HG03196 (cell line): ENCODE data around the gene ZBTB7B.
"Not testable (repeated sequence)": the region's sequence is repeated elsewhere in the genome, so short reads cannot be mapped to it uniquely, and the experiment has no call there.

Source experiments
- ATAC-seq: cut with Tn5 transposase; IDR thresholded peaks from one replicate; pipeline ENCODE4 v1.9.1; 2021; ENCODE audit not compliant: unreplicated experiment

ZBTB7B gene

GRCh38 chr1:154967331-154967950, 35.2 kb upstream of the ZBTB7B start:
- no peak for ATAC-seq

DNA sequence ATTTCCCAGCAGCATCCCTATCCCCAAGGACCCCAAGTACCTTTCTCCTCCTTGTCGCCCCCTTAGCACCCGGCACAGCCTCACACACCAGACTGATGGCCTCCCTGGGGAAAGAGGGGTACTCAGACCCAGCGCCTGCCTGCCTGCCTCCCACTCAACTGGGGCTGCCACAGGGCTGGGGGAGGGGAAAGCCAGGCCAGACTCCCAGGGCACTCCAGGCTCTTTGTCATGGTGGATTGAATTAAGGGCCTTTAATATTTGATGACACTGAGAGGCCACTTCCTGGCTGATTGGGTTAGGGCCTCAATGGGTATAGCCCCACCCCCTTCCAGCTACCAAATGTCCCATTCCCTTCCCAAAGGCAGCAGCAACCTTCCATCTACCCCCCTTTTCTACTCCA, 33.9 kb upstream of the ZBTB7B start:
- no peak for ATAC-seq

DNA sequence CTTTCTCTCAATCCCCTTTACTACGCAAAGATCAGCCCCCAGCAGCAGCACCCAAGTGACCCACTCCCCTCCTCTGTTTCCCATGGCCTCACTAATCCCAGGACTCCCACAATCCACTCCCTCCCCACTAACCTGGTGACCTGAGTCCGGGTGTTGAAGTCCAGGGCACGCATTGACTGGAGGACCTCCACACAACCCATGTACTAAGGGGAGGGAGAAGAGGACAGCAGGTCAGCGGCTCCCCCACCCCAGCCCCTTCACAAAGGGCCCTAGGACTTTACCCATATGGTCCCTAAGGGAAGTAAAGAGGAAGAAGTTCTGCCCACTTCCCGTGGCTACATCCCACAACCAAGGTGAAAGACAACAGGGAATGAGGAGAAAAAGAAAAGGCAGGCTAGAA, 33.4 kb upstream of the ZBTB7B start:
- ATAC-seq, result no peak

GRCh38 chr1:154969860-154970452, 32.6 kb upstream of the ZBTB7B start:
- no peak for ATAC-seq

DNA sequence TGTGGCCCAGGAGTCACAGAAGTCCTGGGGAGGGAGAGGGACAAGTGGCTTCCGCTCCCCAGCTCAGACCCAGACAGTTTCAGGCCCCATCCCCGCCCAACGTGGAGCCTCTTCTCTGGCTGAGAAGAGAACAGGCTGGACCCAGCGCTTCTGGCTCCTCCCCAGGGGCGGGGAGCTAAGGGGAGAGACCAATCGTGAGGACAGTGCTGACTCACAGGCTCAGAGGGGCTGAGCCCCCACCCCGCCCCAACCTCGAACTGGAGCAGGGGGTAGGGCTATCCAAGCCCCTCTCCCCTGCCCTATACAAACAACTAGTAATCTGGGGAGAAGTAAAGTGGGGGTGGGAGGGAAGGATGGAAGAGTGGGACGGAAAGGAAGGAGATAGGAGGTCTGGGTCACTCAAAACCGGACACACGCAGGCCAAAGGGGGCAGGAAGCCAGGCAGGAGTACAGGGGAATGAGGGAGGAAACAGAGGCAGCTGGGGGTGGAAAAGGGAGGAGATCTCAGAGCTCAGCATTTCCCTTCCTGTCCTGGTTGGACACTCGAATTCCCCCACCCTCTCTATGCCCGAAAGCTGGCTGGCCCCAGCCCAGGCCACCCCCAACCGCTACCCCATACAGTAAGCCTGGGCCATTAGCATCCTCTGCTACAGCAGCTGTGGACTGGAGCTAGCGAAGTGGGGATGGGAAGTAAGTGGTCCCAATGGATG, 31.8 kb upstream of the ZBTB7B start, which contains the start of gene SHC1:
SHC1 (minus strand) TSS at position 117 of the 710 bp plus-strand sequence. CDS start 221 bp downstream, outside the sequence.
- ATAC-seq, result no peak

- ATAC-seq, result no peak
Measured at GRCh38 chr1:154971341-154971998, 31.1 kb upstream of the ZBTB7B start.

DNA sequence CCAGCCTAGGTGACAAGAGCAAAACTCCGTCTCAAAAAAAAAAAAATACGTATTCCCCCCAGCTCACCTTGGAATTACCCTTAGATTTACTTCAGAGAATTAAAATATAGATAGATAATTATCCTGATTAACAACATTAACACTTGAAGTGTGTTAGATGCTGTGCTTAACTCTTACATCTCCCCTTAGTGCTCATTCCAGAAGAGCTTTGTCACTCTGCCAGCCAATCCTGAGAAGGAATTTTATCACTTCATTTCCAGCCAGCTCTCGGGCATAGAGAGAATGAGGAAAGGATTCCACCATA, 30.4 kb upstream of the ZBTB7B start:
- ATAC-seq, result no peak

DNA sequence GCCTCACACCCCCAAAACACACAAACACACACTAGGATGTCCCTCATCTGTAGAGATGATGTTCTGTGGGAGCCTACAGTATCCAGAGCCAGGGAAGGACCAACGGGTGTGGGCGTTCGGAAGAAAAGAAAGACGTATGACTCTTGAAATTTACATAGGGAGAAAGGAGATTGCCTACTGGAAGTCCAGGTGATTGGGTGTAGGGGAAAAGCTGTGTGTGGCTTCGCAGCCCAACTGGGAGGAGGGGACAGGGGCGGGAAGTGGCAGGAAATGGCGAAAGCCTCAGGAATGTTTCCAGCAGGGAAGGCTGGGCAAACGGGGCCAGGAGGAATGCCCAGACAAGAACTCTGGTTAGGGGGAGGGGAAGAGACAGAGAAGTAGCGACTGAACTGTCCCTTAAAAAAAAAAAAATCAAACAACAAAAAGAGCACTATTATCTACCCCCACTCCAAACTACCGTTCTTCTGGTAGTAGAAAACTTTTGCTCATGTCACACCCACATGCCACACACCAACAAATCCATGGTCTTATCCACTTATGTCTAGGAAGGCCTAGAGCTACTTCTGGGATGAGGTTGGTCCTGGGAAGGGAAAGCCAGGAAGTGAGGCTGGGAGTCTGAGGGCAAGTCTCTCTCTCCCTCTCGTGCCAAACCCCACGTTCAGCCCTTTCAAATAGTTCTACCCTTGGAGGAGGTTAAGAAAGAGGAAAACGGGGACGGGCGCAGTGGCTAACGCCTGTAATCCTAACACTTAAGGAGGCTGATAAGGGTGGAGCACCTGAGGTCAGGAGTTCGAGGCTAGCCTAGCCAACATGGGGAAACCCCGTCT, 29.9 kb upstream of the ZBTB7B start:
- ATAC-seq, result no peak

DNA sequence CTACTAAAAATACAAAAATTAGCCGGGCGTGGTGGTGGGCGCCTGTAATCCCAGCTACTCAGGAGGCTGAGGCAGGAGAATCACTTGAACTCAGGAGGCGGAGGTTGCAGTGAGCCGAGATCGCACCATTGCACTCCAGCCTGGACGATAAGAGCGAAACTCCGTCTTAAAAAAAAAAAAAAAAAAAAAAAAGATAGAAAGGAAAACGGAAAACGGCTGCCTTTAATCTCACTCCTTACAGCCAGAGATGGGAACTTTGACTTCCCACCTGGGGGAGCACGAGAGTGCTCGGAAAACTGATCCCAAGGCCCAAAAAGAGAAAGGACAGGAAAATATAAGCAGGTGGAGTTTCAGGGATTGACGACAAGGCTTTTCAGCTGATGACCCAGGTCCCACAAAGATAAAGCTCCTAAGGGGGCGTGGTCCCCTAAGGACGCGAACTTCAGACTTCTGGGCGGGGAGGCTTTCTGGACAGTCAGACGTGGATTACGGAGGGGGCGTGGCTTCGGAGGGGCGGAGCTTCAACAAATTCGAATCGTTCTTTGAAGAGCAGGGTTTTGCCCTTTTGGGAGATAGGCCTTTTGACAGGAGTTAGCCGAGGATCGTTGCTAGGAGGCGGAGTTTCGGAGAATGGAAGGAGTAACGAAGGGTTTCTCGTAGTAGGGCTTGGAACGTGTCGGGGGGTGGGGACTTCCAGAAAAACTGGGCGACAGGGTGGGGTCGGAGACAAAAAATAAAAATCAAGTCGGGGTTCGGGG, 29.1 kb upstream of the ZBTB7B start:
- ATAC-seq, result peak; percentile 19

GRCh38 chr1:154974102-154974807, 28.3 kb upstream of the ZBTB7B start, which contains the start of gene CKS1B:
TSS of gene CKS1B (plus strand) at chr1:154974681. CDS start at chr1:154974746, 65 bp downstream.
- peak; percentile 70 for ATAC-seq

- peak; percentile 46 for ATAC-seq
Measured at GRCh38 chr1:154974808-154975408, 27.7 kb upstream of the ZBTB7B start.

DNA sequence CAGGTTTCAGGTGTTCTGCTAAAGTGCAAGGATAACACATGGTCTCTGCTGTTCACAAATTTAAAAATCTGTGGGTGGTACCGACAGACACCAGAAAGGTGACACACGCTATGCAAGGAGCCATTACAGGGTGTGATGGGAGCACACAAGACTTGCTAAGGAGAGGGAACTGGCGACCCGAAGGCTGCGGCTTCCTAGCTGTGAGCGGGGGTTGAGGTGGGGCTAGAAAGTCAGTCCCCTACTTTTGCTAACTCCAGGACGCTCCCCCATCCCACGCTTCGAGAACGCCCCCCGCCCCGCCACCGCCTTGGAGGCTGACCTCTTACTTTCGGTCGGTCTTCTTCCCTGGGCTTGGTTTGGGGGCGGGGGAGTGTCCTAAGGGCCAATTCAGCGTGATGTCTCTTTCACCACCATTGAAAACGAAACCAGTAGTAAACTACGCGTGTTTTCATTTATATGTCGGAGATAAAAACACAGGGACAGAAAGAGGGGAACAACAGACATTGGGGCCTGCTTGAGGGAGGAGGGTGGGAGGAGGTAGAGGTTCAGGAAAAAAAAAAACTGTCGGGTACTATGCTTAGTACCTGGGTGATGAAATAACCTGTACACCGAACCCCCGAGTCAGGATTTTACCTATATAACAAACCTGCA, 27.1 kb upstream of the ZBTB7B start:
- no peak for ATAC-seq

DNA sequence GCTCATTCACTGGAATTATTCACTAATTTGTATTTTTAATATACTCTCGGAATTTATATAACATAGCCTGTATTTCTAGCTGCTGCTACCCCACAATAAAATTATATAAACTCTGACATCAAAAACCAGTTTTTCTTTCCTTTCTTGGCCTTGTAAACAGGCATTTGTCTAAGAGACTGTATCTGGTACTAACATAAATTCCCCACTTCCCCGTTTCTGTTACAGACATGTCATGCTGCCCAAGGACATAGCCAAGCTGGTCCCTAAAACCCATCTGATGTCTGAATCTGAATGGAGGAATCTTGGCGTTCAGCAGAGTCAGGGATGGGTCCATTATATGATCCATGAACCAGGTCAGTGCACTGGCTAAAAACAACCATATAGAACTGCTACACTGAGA, 24.8 kb upstream of the ZBTB7B start:
- ATAC-seq, result not testable (repeated sequence)

DNA sequence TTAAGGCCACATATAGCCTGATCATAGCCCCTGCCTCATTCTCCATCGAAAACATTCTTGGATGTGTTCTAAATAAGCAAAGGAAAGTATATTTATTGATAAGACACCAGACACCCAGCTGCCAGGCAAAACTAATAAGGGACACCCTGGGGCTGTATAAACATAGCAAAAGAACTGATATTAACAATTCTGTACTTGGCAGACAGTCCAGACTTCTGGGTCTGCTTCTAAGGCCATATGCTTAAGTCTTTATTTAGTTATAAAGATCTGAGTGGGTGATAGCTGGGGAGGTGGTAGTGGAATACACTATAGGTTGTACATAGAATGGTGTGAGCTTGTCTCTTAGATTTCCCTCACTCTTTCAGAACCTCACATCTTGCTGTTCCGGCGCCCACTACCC, 24.2 kb upstream of the ZBTB7B start:
- no peak for ATAC-seq

GRCh38 chr1:154982341-154982740, 20.3 kb upstream of the ZBTB7B start:
- no peak for ATAC-seq

- peak; percentile 94 for ATAC-seq
Measured at GRCh38 chr1:154982897-154983648, 19.5 kb upstream of the ZBTB7B start, which contains the start of gene FLAD1. TSS of gene FLAD1 (plus strand) at chr1:154983344. CDS start at chr1:154983695, 351 bp downstream.

GRCh38 chr1:154983776-154984466, 18.7 kb upstream of the ZBTB7B start:
- ATAC-seq, result no peak
